ENCODE data around the gene HPCA.

- no peak for TF ChIP-seq CTCF (IDR thresholded peaks at IDR 0.05; ENCODE audit: insufficient read depth, low read depth, low read length)
- TF ChIP-seq EZH2 (IDR thresholded peaks at IDR 0.05; ENCODE audit: insufficient read depth, low read length), result no peak
Observed at GRCh38 chr1:32901823-32902534, 15.7 kb downstream of the HPCA start.
